SH-SY5Y (cell line): Measurements from ENCODE around the gene NR3C2.

Source experiments
- GATA2 ChIP-seq: IDR thresholded peaks from 2 replicates; pipeline ENCODE4 v1.6.1; 2011; ENCODE audit warnings: mild to moderate bottlenecking, low read depth, low read length
- GATA3 ChIP-seq: IDR thresholded peaks from 2 replicates; pipeline ENCODE4 v1.6.1; 2011; ENCODE audit warnings: low read depth, mild to moderate bottlenecking, low read length, moderate library complexity

DNA sequence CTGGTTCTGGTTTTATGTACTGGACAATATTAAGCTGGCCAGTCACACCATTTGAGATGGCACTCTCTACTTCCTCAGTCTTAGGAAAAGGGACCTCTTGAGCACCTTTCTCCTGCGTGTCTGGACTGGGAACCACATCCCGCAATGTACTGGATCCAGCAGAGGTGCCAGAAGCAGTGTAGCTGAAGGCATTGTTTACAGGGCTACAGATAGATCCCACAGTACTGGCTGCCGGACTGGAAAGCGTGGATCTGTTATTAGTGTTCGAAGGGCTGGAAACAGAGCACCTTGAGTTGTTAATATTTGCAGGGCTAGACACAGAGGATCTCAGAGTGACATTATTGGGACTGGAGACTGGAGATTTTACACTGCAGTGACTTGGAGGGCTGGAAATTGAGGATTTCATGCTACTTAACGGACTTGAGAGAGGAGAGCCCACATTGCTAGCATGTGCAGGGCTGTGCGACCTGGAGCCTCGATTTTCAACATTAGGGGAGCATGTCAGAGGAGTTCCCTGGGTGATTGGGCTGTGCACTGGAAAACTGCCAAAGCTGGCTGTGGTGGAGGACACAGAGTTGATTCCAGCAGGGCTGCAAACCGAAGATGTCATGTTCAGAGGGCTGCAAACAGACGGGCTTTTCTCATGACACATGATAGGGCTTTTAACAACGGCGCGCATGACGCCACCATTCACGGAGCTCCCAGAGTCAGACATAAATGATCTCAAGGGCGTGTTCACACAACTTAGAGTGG, 6.4 kb downstream of the NR3C2 start:
- TF ChIP-seq GATA2, result no peak
- no peak for TF ChIP-seq GATA3
